Measurements from ENCODE around the gene AMN1. TPM values are rescaled to one million over a fixed set of nuclear protein-coding genes. Genes with fewer than 3 reads are reported as not detected.
A peak's percentile ranks its signal among the peaks of the same experiment; 100 is the strongest.

Gene AMN1
- total RNA-seq, 1 donor from 2014 or later, result 3.9 TPM

- no peaks in the 10 kb centered on the region for H3K4me1 ChIP-seq (ENCODE audit: insufficient read depth, low read length)
- Mint-ChIP-seq H3K27ac (ENCODE audit: unreplicated experiment) (no peak overlapping the region), H3K27me3 (ENCODE audit: low read depth, unreplicated experiment) (no peaks in the 10 kb centered on the region), H3K4me1 (ENCODE audit: low read depth, unreplicated experiment) (peaks cover 14% of the 10 kb centered on the region), H3K4me3 (ENCODE audit: unreplicated experiment) (no peak overlapping the region), H3K9me3 (ENCODE audit: unreplicated experiment) (peaks cover 2% of the 10 kb centered on the region), H3K36me3 (ENCODE audit: low read depth, unreplicated experiment) (no peaks in the 10 kb centered on the region)
- no peak for FAIRE-seq
- H4K20me1 ChIP-seq (ENCODE audit: insufficient read depth, low read length), result no peaks in the 10 kb centered on the region
- no peaks in the 10 kb centered on the region for H3K79me2 ChIP-seq (ENCODE audit: insufficient read depth, low read length)
- no peaks in the 10 kb centered on the region for H3K27me3 ChIP-seq (ENCODE audit: insufficient read depth, low read length)
- H3K9ac ChIP-seq (ENCODE audit: low read length), result no peak overlapping the region
- no peak overlapping the region for H3K4me3 ChIP-seq (ENCODE audit: insufficient read depth, low read depth, low read length)
- TF ChIP-seq CTCF (IDR thresholded peaks at IDR 0.05; ENCODE audit: insufficient read depth, low read depth, low read length) (no peak), EZH2 (IDR thresholded peaks at IDR 0.05; ENCODE audit: insufficient read depth, low read length) (no peak)
- no peak overlapping the region for H3K4me2 ChIP-seq (ENCODE audit: low read length)
- H3K36me3 ChIP-seq (ENCODE audit: insufficient read depth, low read length), result no peaks in the 10 kb centered on the region
- H3K27ac ChIP-seq (ENCODE audit: low read depth, low read length), result no peak overlapping the region
- no peak overlapping the region for H2AFZ ChIP-seq (ENCODE audit: low read depth, low read length)
- peak; percentile 69 for DNase-seq (ENCODE audit: low read depth)
- no peaks in the 10 kb centered on the region for H3K9me3 ChIP-seq (ENCODE audit: insufficient read depth, low read depth, low read length)
These were observed 44.5 kb upstream of the AMN1 start for GRCh38 chr12:31773223-31773750.

- Histone ChIP-seq H3K4me2 (ENCODE audit: low read length) (no peak overlapping the region), H2AFZ (ENCODE audit: low read depth, low read length) (no peak overlapping the region), H3K27ac (ENCODE audit: low read depth, low read length) (no peak overlapping the region), H3K9me3 (ENCODE audit: insufficient read depth, low read depth, low read length) (no peaks in the 10 kb centered on the region), H3K27me3 (ENCODE audit: insufficient read depth, low read length) (no peaks in the 10 kb centered on the region), H3K36me3 (ENCODE audit: insufficient read depth, low read length) (no peaks in the 10 kb centered on the region), H4K20me1 (ENCODE audit: insufficient read depth, low read length) (no peaks in the 10 kb centered on the region), H3K4me1 (ENCODE audit: insufficient read depth, low read length) (no peaks in the 10 kb centered on the region), H3K79me2 (ENCODE audit: insufficient read depth, low read length) (no peaks in the 10 kb centered on the region), H3K9ac (ENCODE audit: low read length) (no peak overlapping the region), H3K4me3 (ENCODE audit: insufficient read depth, low read depth, low read length) (no peak overlapping the region)
- TF ChIP-seq EZH2 (IDR thresholded peaks at IDR 0.05; ENCODE audit: insufficient read depth, low read length), result no peak
- no peak for TF ChIP-seq CTCF (IDR thresholded peaks at IDR 0.05; ENCODE audit: insufficient read depth, low read depth, low read length)
- Mint-ChIP-seq H3K36me3 (ENCODE audit: low read depth, unreplicated experiment) (no peaks in the 10 kb centered on the region), H3K27me3 (ENCODE audit: low read depth, unreplicated experiment) (no peaks in the 10 kb centered on the region), H3K4me3 (ENCODE audit: unreplicated experiment) (no peak overlapping the region), H3K9me3 (ENCODE audit: unreplicated experiment) (peaks cover 2% of the 10 kb centered on the region), H3K27ac (ENCODE audit: unreplicated experiment) (no peak overlapping the region), H3K4me1 (ENCODE audit: low read depth, unreplicated experiment) (peaks cover 14% of the 10 kb centered on the region)
- FAIRE-seq (no peak), DNase-seq (ENCODE audit: low read depth) (no peak)
These were observed 43.9 kb upstream of the AMN1 start for GRCh38 chr12:31772685-31773222.

GRCh38 chr12:31772186-31772585, 43.4 kb upstream of the AMN1 start:
- H3K36me3 ChIP-seq (ENCODE audit: insufficient read depth, low read length), result no peaks in the 10 kb centered on the region
- H3K4me3 ChIP-seq (ENCODE audit: insufficient read depth, low read depth, low read length), result no peak overlapping the region
- peaks cover 2% of the 10 kb centered on the region for H3K9me3 Mint-ChIP-seq (ENCODE audit: unreplicated experiment)
- no peak overlapping the region for H3K4me2 ChIP-seq (ENCODE audit: low read length)
- H3K79me2 ChIP-seq (ENCODE audit: insufficient read depth, low read length), result no peaks in the 10 kb centered on the region
- H3K4me1 Mint-ChIP-seq (ENCODE audit: low read depth, unreplicated experiment), result peaks cover 14% of the 10 kb centered on the region
- H3K36me3 Mint-ChIP-seq (ENCODE audit: low read depth, unreplicated experiment), result no peaks in the 10 kb centered on the region
- H4K20me1 ChIP-seq (ENCODE audit: insufficient read depth, low read length), result no peaks in the 10 kb centered on the region
- no peak for FAIRE-seq
- TF ChIP-seq CTCF (IDR thresholded peaks at IDR 0.05; ENCODE audit: insufficient read depth, low read depth, low read length) (no peak), EZH2 (IDR thresholded peaks at IDR 0.05; ENCODE audit: insufficient read depth, low read length) (no peak)
- no peaks in the 10 kb centered on the region for H3K27me3 ChIP-seq (ENCODE audit: insufficient read depth, low read length)
- H3K9ac ChIP-seq (ENCODE audit: low read length), result no peak overlapping the region
- H3K9me3 ChIP-seq (ENCODE audit: insufficient read depth, low read depth, low read length), result no peaks in the 10 kb centered on the region
- no peak overlapping the region for H3K4me3 Mint-ChIP-seq (ENCODE audit: unreplicated experiment)
- H3K27ac Mint-ChIP-seq (ENCODE audit: unreplicated experiment), result no peak overlapping the region
- no peak overlapping the region for H3K27ac ChIP-seq (ENCODE audit: low read depth, low read length)
- H3K4me1 ChIP-seq (ENCODE audit: insufficient read depth, low read length), result no peaks in the 10 kb centered on the region
- DNase-seq (ENCODE audit: low read depth), result peak; percentile 77
- no peaks in the 10 kb centered on the region for H3K27me3 Mint-ChIP-seq (ENCODE audit: low read depth, unreplicated experiment)
- H2AFZ ChIP-seq (ENCODE audit: low read depth, low read length), result no peak overlapping the region
